H1 (cell line): Measurements from ENCODE around the gene USP12. TPM values are rescaled to one million over a fixed set of nuclear protein-coding genes. Genes with fewer than 3 reads are reported as not detected.

Experiments
- CTCF ChIA-PET: fragments of 300-600 bp; sonication (Branson Sonifier 250); formaldehyde crosslinking; loops from one replicate; lab custom pipeline; 2021; ENCODE audit not compliant: partially characterized antibody; lab: Charles Lee
- POLR2A ChIA-PET: fragments of 300-600 bp; sonication (Branson Sonifier 250); formaldehyde crosslinking; loops from one replicate; lab custom pipeline; 2021; ENCODE audit warnings: inconsistent platforms; ENCODE audit not compliant: partially characterized antibody; lab: Charles Lee
- DNase-seq, 2 experiments: peaks; one replicate each; pipeline versions ENCODE4 v3.0.0 to v3.0.0-alpha.2; 2010 to 2022; ENCODE audit warnings: low spot score in 2 of 2, low read depth in 1 of 2, mixed read lengths in 1 of 2
- FAIRE-seq: peaks from 2 replicates; lab custom pipeline; 2011; peaks lifted over from hg19 to GRCh38; lab: Jason Lieb, UNC
- H2AFZ ChIP-seq: 2 replicates; pipeline ENCODE4 v1.8.1; 2012; ENCODE audit warnings: low read length, inconsistent platforms
- H2AK5ac ChIP-seq: 2 replicates; pipeline ENCODE4 v1.6.1; 2013; ENCODE audit warnings: low read depth, low read length
- H2BK120ac ChIP-seq: replicated peaks from 2 replicates; pipeline ENCODE3; 2013; ENCODE audit warnings: low read depth, low read length, inconsistent platforms
- H2BK12ac ChIP-seq: 2 replicates; pipeline ENCODE4 v1.6.1; 2013; ENCODE audit warnings: low read depth, low read length
- H2BK15ac ChIP-seq: 2 replicates; pipeline ENCODE4 v1.6.1; 2013; ENCODE audit warnings: low read length
- H2BK20ac ChIP-seq: 2 replicates; pipeline ENCODE4 v1.6.1; 2013; ENCODE audit warnings: low read length
- H2BK5ac ChIP-seq: 2 replicates; pipeline ENCODE4 v1.6.1; 2013; ENCODE audit warnings: low read depth, low read length
- H3K14ac ChIP-seq: 2 replicates; pipeline ENCODE4 v1.6.1; 2013; ENCODE audit warnings: inconsistent platforms; ENCODE audit not compliant: insufficient read length
- H3K18ac ChIP-seq: 2 replicates; pipeline ENCODE4 v1.6.1; 2013; ENCODE audit warnings: low read length; ENCODE audit errors: extremely low read depth
- H3K23ac ChIP-seq: 2 replicates; pipeline ENCODE4 v1.6.1; 2013; ENCODE audit warnings: inconsistent platforms; ENCODE audit not compliant: insufficient read length
- H3K23me2 ChIP-seq: 2 replicates; pipeline ENCODE4 v1.6.1; 2013; ENCODE audit warnings: low read depth, low read length
- H3K27ac ChIP-seq: 2 replicates; pipeline ENCODE4 v1.6.1; 2011; ENCODE audit warnings: low read depth, low read length, inconsistent platforms
- H3K27me3 ChIP-seq, 4 experiments: replicated peaks in 1 of 4; 1 replicate in 1 of 4; 2 replicates in 3 of 4; pipeline versions ENCODE4 v1.6.1 to v1.8.1; 2011 to 2013; ENCODE audit warnings: low read length in 3 of 4, mild to moderate bottlenecking in 3 of 4, inconsistent platforms in 2 of 4, mixed read lengths in 2 of 4, moderate library complexity in 1 of 4; ENCODE audit not compliant: control insufficient read depth in 3 of 4, insufficient read depth in 3 of 4; ENCODE audit errors: extremely low read depth in 1 of 4
- H3K36me3 ChIP-seq, 4 experiments: 2 replicates each; pipeline versions ENCODE4 v1.6.1 to v1.8.1; 2011 to 2013; ENCODE audit warnings: mild to moderate bottlenecking in 4 of 4, low read length in 3 of 4, moderate library complexity in 2 of 4, control low read depth in 1 of 4, inconsistent platforms in 1 of 4; ENCODE audit not compliant: insufficient read depth in 4 of 4, control insufficient read depth in 2 of 4
- H3K4ac ChIP-seq: replicated peaks from 2 replicates; pipeline ENCODE3; 2013; ENCODE audit warnings: low read length, low read depth, mixed read lengths, inconsistent platforms; ENCODE audit not compliant: insufficient read length
- H3K4me1 ChIP-seq, 4 experiments: replicated peaks in 1 of 4; 1 replicate in 1 of 4; 2 replicates in 3 of 4; pipeline versions ENCODE4 v1.6.1 to v1.8.1; 2011 to 2013; ENCODE audit warnings: low read length in 3 of 4, inconsistent platforms in 2 of 4, mixed read lengths in 1 of 4; ENCODE audit not compliant: insufficient read depth in 4 of 4, control insufficient read depth in 3 of 4
- H3K4me2 ChIP-seq, 2 experiments: 2 replicates each; pipeline versions ENCODE4 v1.6.1 to v1.8.1; 2011 to 2013; ENCODE audit warnings: low read depth in 2 of 2, low read length in 2 of 2, control low read depth in 1 of 2, inconsistent platforms in 1 of 2, mild to moderate bottlenecking in 1 of 2; ENCODE audit not compliant: insufficient read depth in 1 of 2
- H3K4me3 ChIP-seq, 4 experiments: fragments of 200-600, 300-600 bp in 1 of 4; sonication (generic), shearing (Covaris generic), sonication (Bioruptor Twin) in 1 of 4; 2 replicates each; pipeline versions ENCODE4 v1.5.1 to v1.8.1; 2011 to 2016; ENCODE audit warnings: low read length in 4 of 4, low read depth in 3 of 4, control low read depth in 2 of 4, inconsistent platforms in 2 of 4, mild to moderate bottlenecking in 2 of 4, mixed read lengths in 1 of 4, moderate library complexity in 1 of 4; ENCODE audit not compliant: insufficient read depth in 2 of 4; ENCODE audit errors: extremely low read depth in 1 of 4
- H3K56ac ChIP-seq: replicated peaks from 2 replicates; pipeline ENCODE3; 2013; ENCODE audit warnings: low read depth, mild to moderate bottlenecking, mixed read lengths, low read length, inconsistent platforms; ENCODE audit not compliant: insufficient read length
- H3K79me1 ChIP-seq: 2 replicates; pipeline ENCODE4 v1.6.1; 2013; ENCODE audit warnings: low read depth, low read length, control low read depth
- H3K79me2 ChIP-seq, 2 experiments: 2 replicates each; pipeline versions ENCODE4 v1.6.1 to v1.8.1; 2012 to 2013; ENCODE audit warnings: low read length in 2 of 2, mild to moderate bottlenecking in 2 of 2, inconsistent platforms in 1 of 2; ENCODE audit not compliant: insufficient read depth in 2 of 2, control insufficient read depth in 1 of 2
- H3K9ac ChIP-seq, 4 experiments: replicated peaks in 1 of 4; 1 replicate in 1 of 4; 2 replicates in 3 of 4; pipeline versions ENCODE4 v1.6.1 to v1.8.1; 2011 to 2013; ENCODE audit warnings: low read depth in 3 of 4, low read length in 3 of 4, control low read depth in 2 of 4, mild to moderate bottlenecking in 2 of 4, moderate library complexity in 2 of 4, inconsistent platforms in 1 of 4; ENCODE audit errors: extremely low read depth in 1 of 4
- H3K9me3 ChIP-seq, 2 experiments: 2 replicates each; pipeline versions ENCODE4 v1.6.1 to v1.8.1; 2012 to 2013; ENCODE audit warnings: mild to moderate bottlenecking in 2 of 2, moderate library complexity in 2 of 2, control low read depth in 1 of 2, inconsistent platforms in 1 of 2, low read depth in 1 of 2, low read length in 1 of 2, mixed read lengths in 1 of 2; ENCODE audit not compliant: insufficient read depth in 2 of 2
- H4K20me1 ChIP-seq, 2 experiments: replicated peaks in 1 of 2; 2 replicates each; pipeline versions ENCODE3 to v1.8.1; 2011 to 2013; ENCODE audit warnings: inconsistent platforms in 2 of 2, low read length in 2 of 2, mild to moderate bottlenecking in 1 of 2; ENCODE audit not compliant: insufficient read depth in 2 of 2, control insufficient read depth in 1 of 2
- H4K5ac ChIP-seq: 2 replicates; pipeline ENCODE4 v1.6.1; 2013; ENCODE audit warnings: low read length, low read depth, mixed read lengths, inconsistent platforms; ENCODE audit not compliant: insufficient read length
- H4K8ac ChIP-seq: 2 replicates; pipeline ENCODE4 v1.8.0; 2013; ENCODE audit warnings: mild to moderate bottlenecking, moderate library complexity, low read length, inconsistent platforms; ENCODE audit not compliant: insufficient read depth; ENCODE audit errors: extremely low read depth
- H4K91ac ChIP-seq: replicated peaks from 2 replicates; pipeline ENCODE3; 2013; ENCODE audit warnings: low read length, mixed read lengths, inconsistent platforms; ENCODE audit not compliant: insufficient read length
- NRF1 ChIP-seq: IDR thresholded peaks from 2 replicates; pipeline ENCODE4 v1.6.1; 2011; ENCODE audit warnings: mild to moderate bottlenecking, low read depth, low read length, improper control_type of control experiment
- TAF1 ChIP-seq: IDR thresholded peaks from 2 replicates; pipeline ENCODE4 v1.6.1; 2011; ENCODE audit warnings: mild to moderate bottlenecking, low read depth, low read length
- polyA plus RNA-seq, 7 experiments: library from polyadenylated mRNA; depleted of rRNA in 3 of 7; stranded (reverse) in 5 of 7; unstranded in 2 of 7; fragments of >200 nt in 5 of 7; fragments of 200-250 nt in 2 of 7; gene quantifications; 1 replicate in 5 of 7; 2 replicates in 1 of 7; 4 replicates in 1 of 7; pipeline versions ENCODE4 v1.2.1 to v1.2.3, GENCODE V29; 2011 to 2013; ENCODE audit warnings: missing spikeins in 2 of 7, mixed read lengths in 2 of 7
- total RNA-seq: library from RNA; stranded (reverse); fragmentation: NEBNext Ultra II Directional; extraction: Animal tissue kit (Norgen Biotek cat#: 25700); gene quantifications from 2 replicates; pipeline ENCODE4 v1.2.1, GENCODE V29; 2021

The USP12 gene
- total and polyA plus RNA-seq, 2 of the 8 experiments (the other 6 are each of a cell fraction or from before 2014, with no cell fraction given): 4.0 to 30.0 TPM

DNA sequence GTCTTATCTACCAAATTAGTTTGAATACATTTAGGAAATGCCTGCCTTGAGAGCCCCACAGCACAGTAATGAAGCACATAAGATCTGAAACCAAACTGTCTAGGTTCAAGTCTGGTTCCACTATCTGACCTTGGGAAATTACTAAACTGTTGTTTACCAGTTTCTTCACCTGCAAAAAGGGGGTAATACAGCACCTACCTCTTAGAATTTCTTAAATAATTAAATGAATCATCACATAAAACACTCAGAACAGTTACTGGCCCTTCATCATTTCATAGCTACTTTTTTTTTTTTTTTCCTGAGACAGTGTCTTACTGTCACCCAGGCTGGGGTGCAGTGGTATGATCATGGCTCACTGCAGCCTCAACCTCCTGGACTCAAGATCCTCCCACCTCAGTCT is 59.6 kb downstream of the USP12 start:
- Histone ChIP-seq H3K23ac (no peak overlapping the region), H3K56ac (no peak overlapping the region), H3K14ac (no peak overlapping the region), H3K27me3 (no peaks in the 10 kb centered on the region), H3K36me3 (no peaks in the 10 kb centered on the region; a peak in 1 of 8 replicates), H2BK15ac (no peak overlapping the region), H4K91ac (no peak overlapping the region), H2BK120ac (no peak overlapping the region), H2AK5ac (no peak overlapping the region), H3K4me2 (no peak overlapping the region), H3K9me3 (no peaks in the 10 kb centered on the region), H2AFZ (no peak overlapping the region), H2BK20ac (no peak overlapping the region), H3K4me1 (no peaks in the 10 kb centered on the region), H3K79me2 (peaks cover 0 to 50% of the 10 kb centered on the region in 2 experiments; a peak in 2 of 4 replicates), H4K5ac (no peak overlapping the region), H3K9ac (no peak overlapping the region), H3K4ac (no peak overlapping the region), H3K79me1 (peaks cover 4% of the 10 kb centered on the region; the same call in 1 of the 2 replicates), H3K23me2 (no peaks in the 10 kb centered on the region), H4K8ac (no peak overlapping the region), H3K4me3 (no peak overlapping the region), H3K27ac (no peak overlapping the region), H2BK5ac (no peak overlapping the region), H2BK12ac (no peak overlapping the region), H4K20me1 (no peaks in the 10 kb centered on the region), H3K18ac (no peak overlapping the region)
- TF ChIP-seq NRF1: no peak
- no peak for TF ChIP-seq TAF1
- ChIA-PET POLR2A (no interaction called here), CTCF (no interaction called here)
- no peak for FAIRE-seq
- DNase-seq: no peak
